Thoracic aorta (tissue), 2 donors: ENCODE data around the gene PLSCR5. TPM values are rescaled to one million over a fixed set of nuclear protein-coding genes. Genes with fewer than 3 reads are reported as not detected.

Source experiments
- ATAC-seq: fragments of 150-250 bp; one replicate; pipeline ENCODE4 v1.8.0; 2017; ENCODE audit warnings: low read depth; ENCODE audit not compliant: insufficient number of reproducible peaks, low FRiP score
- DNase-seq: peaks from one replicate; pipeline ENCODE4 v3.0.0-alpha.2; 2020; ENCODE audit warnings: low spot score
- H3K27ac ChIP-seq, 2 donors: fragments of 200-600 bp; sonication (generic); 1 replicate in 1 of 2; 2 replicates in 1 of 2; pipeline ENCODE4 v1.5.1; 2016; ENCODE audit warnings: mild to moderate bottlenecking in 2 of 2, moderate library complexity in 2 of 2
- H3K27me3 ChIP-seq: fragments of 200-600 bp; sonication (generic); replicated peaks from 2 replicates; pipeline ENCODE4 v1.6.0; 2016; ENCODE audit warnings: mild to moderate bottlenecking; ENCODE audit not compliant: insufficient read depth
- H3K36me3 ChIP-seq: fragments of 200-600 bp; sonication (generic); one replicate; pipeline ENCODE4 v1.5.1; 2016
- H3K4me1 ChIP-seq, 2 donors: fragments of 200-600 bp; sonication (generic); 1 replicate in 1 of 2; 2 replicates in 1 of 2; pipeline versions ENCODE4 v1.5.1 to v1.6.0; 2016; ENCODE audit warnings: low read depth in 2 of 2, mild to moderate bottlenecking in 1 of 2; ENCODE audit not compliant: control insufficient read depth in 1 of 2
- H3K4me3 ChIP-seq: fragments of 200-600 bp; sonication (generic); 2 replicates; pipeline ENCODE4 v1.5.1; 2016; ENCODE audit warnings: mild to moderate bottlenecking
- H3K9me3 ChIP-seq: fragments of 200-600 bp; sonication (generic); 2 replicates; pipeline ENCODE4 v1.5.1; 2016
- total RNA-seq, 2 donors: library from RNA; depleted of rRNA; stranded (reverse); fragments of >200 nt; gene quantifications; one replicate each; pipeline versions ENCODE4 v1.1.0 to v1.2.3, GENCODE V29; 2016
- TF ChIP-seq, protein P1 (sequence below): fragments of 200-600 bp; sonication (generic); IDR thresholded peaks from one replicate; pipeline ENCODE4 v1.5.1; 2019; ENCODE audit warnings: antibody characterized with exemption

PLSCR5 gene
- total RNA-seq, 2 donors from 2014 or later: not detected

DNA sequence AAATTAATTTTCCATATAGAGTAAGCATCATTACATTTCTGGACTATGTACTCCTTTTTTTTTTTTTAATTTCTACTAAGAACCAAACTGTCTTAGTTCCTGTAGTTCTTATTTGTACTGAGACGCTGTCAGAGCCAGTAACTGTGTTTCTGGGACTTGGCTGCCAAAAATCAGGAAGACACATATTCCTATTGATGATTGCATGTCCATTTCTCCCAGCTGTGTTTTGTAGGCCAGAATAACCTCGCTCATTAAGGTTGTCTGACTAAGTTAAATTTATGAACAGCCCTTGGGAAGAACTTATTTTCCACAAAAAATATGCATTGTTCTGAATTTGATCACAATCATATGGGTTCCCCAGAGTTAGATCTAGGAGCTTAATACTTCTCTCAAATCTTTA lies 29.5 kb downstream of the PLSCR5 start:
- Histone ChIP-seq H3K27ac (no peak overlapping the region), H3K4me3 (no peak overlapping the region), H3K4me1 (no peaks in the 10 kb centered on the region), H3K27me3 (no peaks in the 10 kb centered on the region), H3K9me3 (no peaks in the 10 kb centered on the region), H3K36me3 (no peaks in the 10 kb centered on the region)
- ATAC-seq: no peak
- no peak for DNase-seq
- TF ChIP-seq, protein P1, sequence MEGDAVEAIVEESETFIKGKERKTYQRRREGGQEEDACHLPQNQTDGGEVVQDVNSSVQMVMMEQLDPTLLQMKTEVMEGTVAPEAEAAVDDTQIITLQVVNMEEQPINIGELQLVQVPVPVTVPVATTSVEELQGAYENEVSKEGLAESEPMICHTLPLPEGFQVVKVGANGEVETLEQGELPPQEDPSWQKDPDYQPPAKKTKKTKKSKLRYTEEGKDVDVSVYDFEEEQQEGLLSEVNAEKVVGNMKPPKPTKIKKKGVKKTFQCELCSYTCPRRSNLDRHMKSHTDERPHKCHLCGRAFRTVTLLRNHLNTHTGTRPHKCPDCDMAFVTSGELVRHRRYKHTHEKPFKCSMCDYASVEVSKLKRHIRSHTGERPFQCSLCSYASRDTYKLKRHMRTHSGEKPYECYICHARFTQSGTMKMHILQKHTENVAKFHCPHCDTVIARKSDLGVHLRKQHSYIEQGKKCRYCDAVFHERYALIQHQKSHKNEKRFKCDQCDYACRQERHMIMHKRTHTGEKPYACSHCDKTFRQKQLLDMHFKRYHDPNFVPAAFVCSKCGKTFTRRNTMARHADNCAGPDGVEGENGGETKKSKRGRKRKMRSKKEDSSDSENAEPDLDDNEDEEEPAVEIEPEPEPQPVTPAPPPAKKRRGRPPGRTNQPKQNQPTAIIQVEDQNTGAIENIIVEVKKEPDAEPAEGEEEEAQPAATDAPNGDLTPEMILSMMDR: no peak

DNA sequence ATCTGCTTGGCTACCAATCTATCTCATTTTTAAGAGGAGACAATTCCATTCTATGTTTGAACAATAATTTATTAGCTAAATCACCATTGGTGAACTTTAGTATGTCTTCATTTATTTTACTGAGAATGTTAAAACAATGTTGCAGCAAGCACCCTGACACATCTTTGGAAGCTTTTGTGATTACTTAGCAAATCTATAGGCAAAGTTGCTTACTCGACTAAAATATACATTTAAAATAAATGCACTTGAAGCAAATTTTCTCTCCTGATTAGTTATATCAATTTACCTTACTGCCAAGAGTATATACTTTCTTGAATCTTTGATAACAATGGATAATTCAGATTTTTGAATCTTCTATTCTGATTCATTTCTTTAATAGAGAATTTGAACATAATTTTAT lies 31.0 kb downstream of the PLSCR5 start:
- DNase-seq (no peak), ATAC-seq (no peak)
- TF ChIP-seq, protein P1: no peak
- Histone ChIP-seq H3K27me3 (no peaks in the 10 kb centered on the region), H3K9me3 (no peaks in the 10 kb centered on the region), H3K4me3 (no peak overlapping the region), H3K36me3 (no peaks in the 10 kb centered on the region), H3K27ac (no peak overlapping the region), H3K4me1 (no peaks in the 10 kb centered on the region)

DNA sequence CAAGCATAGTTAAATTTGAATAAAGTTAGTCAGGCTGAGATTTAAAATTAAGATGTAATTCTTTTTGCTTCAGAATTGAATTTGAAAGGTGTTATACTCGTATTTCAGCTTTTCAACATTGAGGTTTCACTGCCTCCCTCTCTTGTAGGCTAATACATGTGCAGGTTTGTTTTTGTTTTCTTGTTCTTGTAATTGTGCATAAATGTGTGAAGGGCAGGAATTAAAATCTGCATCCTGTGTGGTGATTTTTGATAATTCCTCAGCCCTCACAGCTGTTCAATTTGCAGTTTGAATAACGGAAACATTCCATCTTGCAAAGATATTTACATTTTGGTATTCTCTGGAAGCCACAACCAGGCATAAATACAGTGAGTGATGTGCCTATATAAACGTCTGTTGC lies 35.8 kb downstream of the PLSCR5 start:
- TF ChIP-seq, protein P1: no peak
- Histone ChIP-seq H3K27me3 (no peaks in the 10 kb centered on the region), H3K4me3 (no peak overlapping the region), H3K4me1 (no peaks in the 10 kb centered on the region), H3K27ac (no peak overlapping the region), H3K36me3 (no peaks in the 10 kb centered on the region), H3K9me3 (no peaks in the 10 kb centered on the region)
- ATAC-seq (no peak), DNase-seq (no peak)

DNA sequence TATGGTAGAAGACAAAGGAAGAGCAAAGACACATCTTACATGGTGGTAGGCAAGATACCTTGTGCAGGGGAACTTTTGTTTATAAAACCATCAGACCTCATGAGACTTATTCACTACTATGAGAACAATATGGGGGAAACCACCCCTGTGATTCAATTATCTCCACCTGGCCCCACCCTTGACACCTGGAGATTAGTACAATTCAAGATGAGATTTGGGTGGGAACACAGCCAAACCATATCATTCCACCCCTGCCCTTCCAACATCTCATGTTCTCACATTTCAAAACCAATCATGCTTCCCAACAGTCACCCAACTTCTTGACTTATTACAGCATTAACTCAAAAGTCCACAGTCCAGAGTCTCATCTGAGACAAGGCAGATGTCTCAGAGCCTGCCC lies 39.0 kb downstream of the PLSCR5 start:
- no peaks in the 10 kb centered on the region for H3K4me1 ChIP-seq
- H3K4me3 ChIP-seq: no peak overlapping the region
- no peaks in the 10 kb centered on the region for H3K36me3 ChIP-seq
- no peaks in the 10 kb centered on the region for H3K27me3 ChIP-seq
- TF ChIP-seq, protein P1: no peak
- H3K9me3 ChIP-seq: no peaks in the 10 kb centered on the region
- no peak overlapping the region for H3K27ac ChIP-seq
- no peak for DNase-seq
- no peak for ATAC-seq

DNA sequence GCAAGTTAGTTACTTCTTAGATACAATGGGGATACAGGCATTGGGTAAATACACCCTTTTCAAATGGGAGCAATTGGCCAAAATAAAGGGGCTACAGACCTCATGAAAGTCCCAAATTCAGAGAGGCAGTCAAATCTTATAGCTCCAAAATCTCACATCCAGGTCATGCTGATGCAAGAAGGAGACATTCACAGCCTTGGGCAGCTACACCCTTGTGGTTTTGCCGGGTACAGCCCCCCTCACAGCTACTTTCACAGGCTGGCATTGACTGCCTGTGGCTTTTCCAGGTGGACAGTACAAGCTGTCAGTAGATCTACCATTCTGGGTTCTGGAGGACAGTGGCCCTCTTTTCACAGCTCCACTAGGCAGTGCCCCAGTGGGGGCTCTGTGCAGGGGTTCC lies 43.3 kb downstream of the PLSCR5 start:
- H3K36me3 ChIP-seq: no peaks in the 10 kb centered on the region
- TF ChIP-seq, protein P1: no peak
- H3K27ac ChIP-seq: no peak overlapping the region
- H3K27me3 ChIP-seq: no peaks in the 10 kb centered on the region
- H3K4me3 ChIP-seq: no peak overlapping the region
- no peaks in the 10 kb centered on the region for H3K9me3 ChIP-seq
- DNase-seq (no peak), ATAC-seq (no peak)
- H3K4me1 ChIP-seq: no peaks in the 10 kb centered on the region
